Measurements from ENCODE around the gene DHODH. TPM values are rescaled to one million over a fixed set of nuclear protein-coding genes. Genes with fewer than 3 reads are reported as not detected.

Gene DHODH
- total and polyA plus RNA-seq, 2 of the 4 experiments (the other 2 are of a cell fraction), result 3.2 to 4.1 TPM

- ChIA-PET CTCF (no interaction called here), POLR2A (ENCODE audit: unreplicated experiment) (no interaction called here)
- Histone ChIP-seq H3K4me3 (ENCODE audit: insufficient read depth, low read depth, low read length) (no peak overlapping the region), H3K79me1 (ENCODE audit: low read depth in 1 of 2, low read length in 2 of 2) (no peaks in the 10 kb centered on the region), H2AFZ (replicated peaks; ENCODE audit: low read length, poor library complexity) (no peak overlapping the region), H3K4me2 (ENCODE audit: low read depth, low read length) (no peak overlapping the region), H4K8ac (ENCODE audit: low read depth in 2 of 2, low read length in 2 of 2) (no peak overlapping the region), H3K9me3 (ENCODE audit: control insufficient read depth, insufficient read depth, low read length) (no peaks in the 10 kb centered on the region), H4K5ac (ENCODE audit: low read depth, low read length) (no peak overlapping the region), H3K4ac (ENCODE audit: low read depth, low read length) (no peak overlapping the region), H3K14ac (replicated peaks; ENCODE audit: low read depth, low read length) (no peak overlapping the region), H4K91ac (ENCODE audit: insufficient read depth, low read depth, low read length) (no peak overlapping the region), H2AK9ac (replicated peaks; ENCODE audit: low read depth, low read length, poor library complexity) (no peak overlapping the region), H2BK5ac (ENCODE audit: low read depth, low read length, poor library complexity, severe bottlenecking) (no peak overlapping the region), H3K9ac (ENCODE audit: low read depth, low read length) (no peak overlapping the region), H4K20me1 (ENCODE audit: insufficient read depth, low read length) (no peaks in the 10 kb centered on the region), H3K27ac (ENCODE audit: insufficient read depth, low read length) (no peak overlapping the region), H2BK15ac (ENCODE audit: low read depth, low read length) (no peak overlapping the region), H3K56ac (ENCODE audit: extremely low read depth, insufficient read depth, low read length) (no peak overlapping the region), H3K36me3 (ENCODE audit: control insufficient read depth, insufficient read depth, low read length) (no peaks in the 10 kb centered on the region), H3K18ac (ENCODE audit: low read depth, low read length) (no peak overlapping the region), H3K23ac (ENCODE audit: low read depth, low read length) (no peak overlapping the region), H3K27me3 (ENCODE audit: control insufficient read depth, insufficient read depth, low read length) (peaks cover 5% of the 10 kb centered on the region), H2BK120ac (ENCODE audit: low read depth, low read length) (no peak overlapping the region), H2AK5ac (ENCODE audit: low read depth, low read length) (no peak overlapping the region), H2BK20ac (ENCODE audit: low read depth, low read length) (no peak overlapping the region), H3K4me1 (ENCODE audit: control insufficient read depth, insufficient read depth, low read length) (no peaks in the 10 kb centered on the region), H3K9me1 (ENCODE audit: insufficient read depth, low read length) (no peaks in the 10 kb centered on the region)
- in situ Hi-C loops (cut with MboI; ENCODE audit: low sequenced_read_pairs), result no loop called here
- TF ChIP-seq CEBPB (IDR thresholded peaks at IDR 0.05; ENCODE audit: low read depth, low read length) (no peak), RCOR1 (IDR thresholded peaks at IDR 0.05; ENCODE audit: insufficient replicate concordance, low read length) (no peak), MXI1 (IDR thresholded peaks at IDR 0.05; ENCODE audit: borderline replicate concordance, low read depth, low read length) (no peak), CTCF (conservative IDR thresholded peaks at IDR 0.05; ENCODE audit: low read depth, low read length) (no peak), MAZ (IDR thresholded peaks at IDR 0.05; ENCODE audit: borderline replicate concordance, low read depth, low read length) (no peak), MAFK (IDR thresholded peaks at IDR 0.05; ENCODE audit: low read depth, low read length) (no peak), FOS (IDR thresholded peaks at IDR 0.05; ENCODE audit: low read depth, low read length) (no peak), NFE2L2 (IDR thresholded peaks at IDR 0.05; ENCODE audit: low read depth, low read length) (no peak), RAD21 (IDR thresholded peaks at IDR 0.05; ENCODE audit: low read length) (no peak), BHLHE40 (IDR thresholded peaks at IDR 0.05; ENCODE audit: low read depth, low read length) (no peak), POLR2A (IDR thresholded peaks at IDR 0.05; ENCODE audit: low read depth, low read length) (no peak), RFX5 (IDR thresholded peaks at IDR 0.05; ENCODE audit: low read depth, low read length) (no peak)
- TF ChIP-seq, protein P1, sequence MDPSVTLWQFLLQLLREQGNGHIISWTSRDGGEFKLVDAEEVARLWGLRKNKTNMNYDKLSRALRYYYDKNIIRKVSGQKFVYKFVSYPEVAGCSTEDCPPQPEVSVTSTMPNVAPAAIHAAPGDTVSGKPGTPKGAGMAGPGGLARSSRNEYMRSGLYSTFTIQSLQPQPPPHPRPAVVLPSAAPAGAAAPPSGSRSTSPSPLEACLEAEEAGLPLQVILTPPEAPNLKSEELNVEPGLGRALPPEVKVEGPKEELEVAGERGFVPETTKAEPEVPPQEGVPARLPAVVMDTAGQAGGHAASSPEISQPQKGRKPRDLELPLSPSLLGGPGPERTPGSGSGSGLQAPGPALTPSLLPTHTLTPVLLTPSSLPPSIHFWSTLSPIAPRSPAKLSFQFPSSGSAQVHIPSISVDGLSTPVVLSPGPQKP (IDR thresholded peaks at IDR 0.05; ENCODE audit: borderline replicate concordance, low read depth, low read length), result no peak
- dilution Hi-C loops (cut with HindIII; ENCODE audit: low sequenced_read_pairs, unreplicated experiment), result no loop called here
- ATAC-seq (ENCODE audit: low read depth), result no peak
- no TSS peak for BruUV-seq (replicated peaks)
- no CpG with 5 or more reads among the region's 2 CpGs for WGBS, 2 experiments (ENCODE audit: extremely low coverage in 2 of 2, insufficient read length in 1 of 2)
- intact Hi-C loops (cut with micrococcal nuclease), result loop anchor here (10.0 kb wide), 1 partner anchor 205 kb away; no protein-coding TSS in a partner anchor
- no peak for DNase-seq
Measured at GRCh38 chr16:71969353-71969752, 39.2 kb upstream of the DHODH start.
